Upper lobe of left lung (tissue), 4 donors: ENCODE results near the gene OR2AJ1.

Source experiments
- EP300 ChIP-seq, 4 donors: sonication (generic); formaldehyde crosslinking; IDR thresholded peaks; one replicate each; pipeline ENCODE4 v1.5.1; 2017; ENCODE audit warnings: antibody characterized with exemption in 4 of 4, control low read depth in 2 of 4
- POLR2A ChIP-seq, 4 donors: fragments of 450-650 bp; IDR thresholded peaks; one replicate each; pipeline ENCODE4 v1.5.1; 2016 to 2017; ENCODE audit warnings: antibody characterized with exemption in 4 of 4, mild to moderate bottlenecking in 2 of 4
- POLR2AphosphoS5 ChIP-seq, 2 donors: sonication (generic); formaldehyde crosslinking; IDR thresholded peaks; one replicate each; pipeline ENCODE4 v1.5.1; 2017; ENCODE audit warnings: antibody characterized with exemption in 2 of 2

DNA sequence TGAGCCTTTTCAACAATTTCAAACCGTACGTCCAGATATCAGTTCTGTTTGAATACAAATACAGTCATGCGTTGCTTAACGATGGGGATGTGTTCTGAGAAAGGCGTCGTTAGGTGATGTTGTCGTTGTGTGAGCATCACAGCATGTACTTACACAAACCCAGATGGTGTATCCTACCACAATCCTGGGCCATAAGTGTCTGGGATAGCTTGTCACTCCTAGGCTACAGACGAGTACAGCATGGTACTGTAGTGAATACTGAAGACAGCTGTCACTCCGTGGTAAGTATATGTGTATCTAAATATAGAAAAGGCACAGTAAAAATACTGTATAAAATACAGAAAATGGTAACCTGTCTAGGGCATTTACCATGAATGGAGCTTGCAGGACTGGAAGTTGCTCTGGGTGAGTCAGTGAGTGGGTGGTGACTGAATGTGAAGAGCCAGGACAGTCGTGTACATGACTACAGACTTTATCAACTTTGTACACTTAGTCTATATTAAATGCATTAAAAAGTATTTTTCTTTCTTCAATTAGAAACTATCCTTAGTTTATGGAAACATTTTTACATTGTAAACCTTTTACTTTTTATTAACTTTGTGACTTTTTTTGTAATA, 39.8 kb upstream of the OR2AJ1 start:
- TF ChIP-seq EP300 (IDR thresholded peaks at IDR 0.05) (no peak), POLR2A (IDR thresholded peaks at IDR 0.05) (no peak), POLR2AphosphoS5 (IDR thresholded peaks at IDR 0.05) (no peak)
